DOHH2 (cell line): ENCODE results near the gene MOB1A.

Experiments used
- CTCF ChIP-seq: fragments of 200-600 bp; sonication (generic); IDR thresholded peaks from one replicate; pipeline ENCODE4 v1.5.1; 2014; ENCODE audit warnings: antibody characterized with exemption, mild to moderate bottlenecking, low read depth, low read length; ENCODE audit not compliant: poor library complexity, severe bottlenecking
- EZH2phosphoT487 ChIP-seq: fragments of 200-600 bp; sonication (generic); IDR thresholded peaks from 2 replicates; pipeline ENCODE4 v1.6.1; 2017; ENCODE audit warnings: borderline replicate concordance, mild to moderate bottlenecking, antibody characterized with exemption, low read length, moderate library complexity, mixed read lengths

- TF ChIP-seq CTCF, result no peak
- no peak for TF ChIP-seq EZH2phosphoT487
Measured at GRCh38 chr2:74219846-74220486, 41.3 kb upstream of the MOB1A start.
